Stimulated activated CD4-positive, alpha-beta T cell treated with anti-CD3 and anti-CD28 coated beads, Interleukin-2, amount 100 ng/mL, for 48 hours (primary cell): ENCODE results near the gene HOXB3.

Experiments
- DNase-seq, 2 donors: peaks; one replicate each; pipeline ENCODE4 v3.0.0-alpha.2; 2020

HOXB3 gene

DNA sequence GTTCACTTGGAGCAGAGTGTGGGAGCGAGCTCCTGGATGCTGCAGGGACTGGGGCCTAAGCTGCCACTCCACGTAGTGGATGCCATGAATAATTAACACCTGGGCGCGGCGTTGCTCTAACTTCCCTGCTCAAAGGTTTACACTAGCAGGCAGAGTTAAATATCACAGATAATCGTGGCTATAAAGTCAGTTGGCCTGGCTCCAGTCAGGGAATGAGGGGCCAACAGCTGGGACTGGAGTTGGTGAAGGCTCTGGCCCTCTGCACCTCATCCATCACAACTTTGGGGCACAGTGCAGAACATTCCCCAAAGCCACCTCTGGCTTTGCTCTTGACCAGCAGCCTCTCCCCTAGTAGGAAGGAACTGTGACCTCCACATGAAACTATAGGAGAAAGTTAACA lies 22.8 kb downstream of the HOXB3 start:
- DNase-seq, result no peak

DNA sequence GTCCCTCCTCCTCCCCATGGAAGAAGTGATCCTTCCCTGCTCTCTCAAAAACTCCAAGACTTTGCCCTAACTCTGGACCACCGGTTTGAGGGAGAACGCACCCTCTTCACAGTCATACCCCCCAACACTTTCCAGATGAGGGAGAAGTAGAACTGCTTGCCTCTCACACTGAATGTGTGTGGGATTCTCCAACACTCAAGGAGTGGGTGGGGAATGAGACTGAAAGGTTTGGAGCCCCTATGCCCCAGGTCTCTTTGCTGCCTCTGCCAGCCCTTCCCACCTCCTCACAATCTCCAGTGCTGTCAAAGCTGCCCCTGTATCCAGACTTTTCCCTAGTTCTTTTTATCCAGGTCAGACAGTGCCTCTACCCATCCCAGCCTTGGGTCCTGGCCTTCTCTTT lies 23.3 kb downstream of the HOXB3 start:
- no peak for DNase-seq

- DNase-seq, result no peak
Measured at GRCh38 chr17:48565925-48566710, 23.9 kb downstream of the HOXB3 start.

DNA sequence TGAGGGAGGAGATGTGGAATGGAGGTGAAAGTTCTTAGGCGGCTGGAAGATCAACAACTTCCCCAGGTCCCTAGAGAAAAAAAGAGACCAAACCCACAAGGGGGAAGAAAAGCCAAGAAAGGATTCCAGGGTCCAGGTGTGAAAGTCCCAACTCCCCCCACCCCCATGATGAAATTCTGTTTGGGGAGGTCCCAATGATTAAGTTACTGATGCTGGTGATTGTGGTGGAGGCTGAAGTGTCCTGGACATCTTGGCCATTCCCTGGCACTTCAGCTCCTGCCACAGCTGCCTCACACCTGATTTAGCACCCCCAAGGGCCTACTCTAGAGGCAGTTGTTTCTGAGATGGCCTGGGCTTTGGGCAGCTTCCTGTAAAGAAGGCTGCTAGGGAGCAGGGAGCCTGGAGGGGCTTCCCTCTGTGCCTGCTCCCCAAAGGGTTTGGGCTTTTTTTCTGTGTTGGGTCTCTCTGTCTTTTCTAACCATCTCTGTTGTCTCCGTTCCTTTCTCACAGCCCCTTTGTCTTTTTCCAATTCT lies 25.0 kb downstream of the HOXB3 start:
- DNase-seq, result no peak

DNA sequence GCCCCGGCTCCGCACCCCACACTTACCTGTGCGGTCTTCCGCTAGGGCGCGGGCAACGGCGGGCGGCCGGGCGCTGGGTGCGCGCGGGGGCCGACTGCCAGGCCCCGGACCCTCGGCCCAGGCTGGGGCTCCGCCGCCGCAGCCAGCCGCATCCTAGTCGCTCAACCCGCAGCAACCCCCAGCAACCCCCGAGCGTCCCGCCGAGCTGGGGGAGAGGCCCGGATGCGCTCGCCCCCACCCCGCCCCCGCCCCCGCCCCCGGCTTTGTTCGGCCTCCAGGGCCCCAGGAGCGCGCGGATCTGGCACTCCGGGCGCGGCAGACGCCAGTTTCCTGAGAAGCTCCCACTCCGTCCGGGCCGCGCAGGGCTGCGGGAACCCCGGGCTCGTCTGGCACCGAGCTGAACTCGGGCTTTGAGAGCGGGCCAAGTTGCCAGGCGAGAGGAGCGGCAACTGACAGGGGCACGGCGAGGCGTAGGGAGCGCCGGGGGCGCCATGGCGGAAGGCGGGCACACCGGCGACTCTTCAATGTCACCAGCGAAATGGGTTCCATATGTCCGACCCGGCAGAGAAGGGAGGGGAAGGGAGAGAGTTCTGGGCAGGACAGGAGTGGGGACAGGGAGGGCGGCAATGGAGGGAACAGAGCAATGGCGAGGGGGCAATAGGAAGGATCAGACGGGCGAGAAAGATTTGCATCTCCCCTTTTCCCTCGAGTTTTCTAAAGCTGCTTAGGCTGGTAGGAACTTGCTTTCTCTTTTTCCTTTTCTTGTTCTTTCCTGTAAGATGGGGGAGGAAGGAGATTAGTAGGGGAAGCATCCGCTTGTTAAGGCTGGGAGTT lies 25.6 kb downstream of the HOXB3 start:
- DNase-seq, result no peak

DNA sequence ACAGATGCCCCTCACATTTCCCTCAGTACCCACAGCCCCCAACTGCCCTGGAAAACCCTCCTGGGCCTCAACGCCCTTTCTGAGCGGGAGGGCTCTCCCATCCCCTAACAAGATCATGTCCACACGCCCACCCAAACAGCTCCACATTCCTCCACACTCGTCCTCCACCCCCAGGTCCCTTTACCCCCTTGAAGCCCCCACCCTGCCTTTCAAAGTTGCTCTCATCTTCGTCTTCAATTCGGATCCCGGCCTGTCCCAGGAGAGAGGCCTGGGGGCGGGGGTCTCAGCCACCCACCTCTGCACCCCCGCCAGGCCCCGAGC lies 26.2 kb downstream of the HOXB3 start:
- DNase-seq, result no peak

DNA sequence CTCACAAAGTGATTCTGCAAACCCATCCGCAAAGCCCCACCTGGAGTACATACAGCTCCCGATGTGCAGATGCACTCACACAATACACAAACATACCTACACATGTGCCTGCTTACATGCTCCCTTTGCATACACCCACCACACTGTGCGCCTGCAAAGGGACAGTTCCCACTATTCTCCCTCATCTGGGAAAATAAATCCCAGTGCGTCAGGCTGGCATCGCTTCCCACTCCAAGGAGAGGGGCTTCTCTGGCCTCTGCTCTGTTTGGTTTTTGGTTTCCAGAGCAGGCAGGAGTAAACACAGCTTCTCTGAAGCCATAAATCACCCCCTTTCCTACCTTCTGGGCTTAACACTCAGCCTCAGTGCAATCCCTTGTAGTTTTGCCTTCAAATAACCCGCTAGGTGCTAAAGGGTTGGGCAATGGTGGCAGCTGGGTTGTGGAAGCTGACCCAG lies 26.6 kb downstream of the HOXB3 start:
- DNase-seq, result no peak

DNA sequence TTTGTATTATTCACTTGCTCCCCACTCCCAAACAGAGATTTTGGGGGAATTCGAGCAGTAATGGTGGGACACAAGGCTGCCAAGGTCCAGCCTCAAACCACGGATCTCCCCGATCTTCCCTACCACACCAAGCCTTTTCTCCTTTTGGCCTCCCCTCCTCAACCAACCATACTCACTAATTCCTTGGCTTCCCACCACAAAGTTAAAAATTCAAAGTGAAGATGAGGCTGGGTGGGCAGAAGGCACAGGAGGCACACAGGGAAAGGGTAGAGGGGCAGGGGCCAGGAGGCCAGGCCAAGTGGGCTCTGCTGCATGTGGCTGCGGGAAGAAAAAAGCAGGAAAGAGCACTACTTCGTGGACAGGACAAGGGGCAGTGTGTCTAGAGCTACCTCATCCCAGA lies 27.1 kb downstream of the HOXB3 start:
- DNase-seq, result no peak

GRCh38 chr17:48561884-48562810 lies 27.9 kb downstream of the HOXB3 start:
- DNase-seq, result no peak

- DNase-seq, result no peak
Measured at GRCh38 chr17:48559840-48560817, 29.9 kb downstream of the HOXB3 start.

GRCh38 chr17:48559122-48559839 lies 30.8 kb downstream of the HOXB3 start:
- DNase-seq, result no peak

DNA sequence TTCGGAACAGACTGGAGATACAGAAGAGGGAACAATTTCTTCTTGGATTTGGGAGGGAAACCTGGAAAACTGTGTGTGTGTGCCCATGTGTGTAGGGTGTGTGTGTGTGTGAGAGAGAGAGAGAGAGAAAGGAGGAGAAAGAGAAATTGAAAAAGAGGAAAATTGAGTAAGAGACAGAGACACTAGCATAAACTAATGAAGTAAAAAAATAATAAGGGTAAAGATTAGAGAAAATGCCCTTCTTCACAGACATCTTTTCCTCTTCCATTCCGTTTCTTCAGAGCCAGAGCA lies 31.3 kb downstream of the HOXB3 start:
- no peak for DNase-seq

DNA sequence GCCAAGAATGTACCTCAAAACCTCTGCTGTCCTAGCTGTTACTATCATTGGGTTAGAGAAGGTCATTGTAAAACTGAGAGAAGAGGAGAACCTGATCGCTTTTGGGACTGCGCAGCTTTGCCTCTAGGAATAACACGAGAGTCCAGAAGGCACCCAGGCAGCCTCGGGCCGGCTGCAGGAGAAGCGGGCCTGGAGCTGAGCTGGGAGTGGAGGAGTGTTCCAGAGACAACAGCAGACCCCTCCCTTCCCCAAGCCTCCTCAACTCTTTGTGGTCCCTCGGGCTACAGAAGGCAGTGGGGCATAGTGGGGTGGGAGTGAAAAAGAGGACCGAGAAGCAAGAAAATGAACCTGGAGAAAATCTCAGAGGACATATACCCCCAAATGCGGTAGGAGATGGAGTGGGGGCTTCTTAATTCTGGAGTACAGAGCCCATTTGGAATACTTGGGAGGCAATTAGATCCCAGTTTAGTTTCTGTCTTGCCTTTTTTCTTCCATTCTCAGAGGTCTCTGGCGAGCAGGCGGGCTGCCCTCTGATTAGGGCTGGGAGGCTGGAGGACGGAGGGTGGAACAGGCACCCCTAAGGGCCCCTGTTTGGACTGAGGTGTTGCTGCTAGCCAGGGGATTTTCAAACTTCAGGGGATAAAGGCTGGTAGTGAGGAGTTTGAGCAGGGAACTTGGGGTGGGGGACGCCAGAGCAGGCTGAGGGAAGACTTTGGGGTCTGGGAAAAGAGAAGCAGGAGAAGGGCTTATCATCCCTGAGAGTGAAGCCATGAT lies 31.8 kb downstream of the HOXB3 start:
- no peak for DNase-seq

- no peak for DNase-seq
Measured at GRCh38 chr17:48556576-48557401, 33.3 kb downstream of the HOXB3 start.

- no peak for DNase-seq
Measured at GRCh38 chr17:48556229-48556575, 33.8 kb downstream of the HOXB3 start.

DNA sequence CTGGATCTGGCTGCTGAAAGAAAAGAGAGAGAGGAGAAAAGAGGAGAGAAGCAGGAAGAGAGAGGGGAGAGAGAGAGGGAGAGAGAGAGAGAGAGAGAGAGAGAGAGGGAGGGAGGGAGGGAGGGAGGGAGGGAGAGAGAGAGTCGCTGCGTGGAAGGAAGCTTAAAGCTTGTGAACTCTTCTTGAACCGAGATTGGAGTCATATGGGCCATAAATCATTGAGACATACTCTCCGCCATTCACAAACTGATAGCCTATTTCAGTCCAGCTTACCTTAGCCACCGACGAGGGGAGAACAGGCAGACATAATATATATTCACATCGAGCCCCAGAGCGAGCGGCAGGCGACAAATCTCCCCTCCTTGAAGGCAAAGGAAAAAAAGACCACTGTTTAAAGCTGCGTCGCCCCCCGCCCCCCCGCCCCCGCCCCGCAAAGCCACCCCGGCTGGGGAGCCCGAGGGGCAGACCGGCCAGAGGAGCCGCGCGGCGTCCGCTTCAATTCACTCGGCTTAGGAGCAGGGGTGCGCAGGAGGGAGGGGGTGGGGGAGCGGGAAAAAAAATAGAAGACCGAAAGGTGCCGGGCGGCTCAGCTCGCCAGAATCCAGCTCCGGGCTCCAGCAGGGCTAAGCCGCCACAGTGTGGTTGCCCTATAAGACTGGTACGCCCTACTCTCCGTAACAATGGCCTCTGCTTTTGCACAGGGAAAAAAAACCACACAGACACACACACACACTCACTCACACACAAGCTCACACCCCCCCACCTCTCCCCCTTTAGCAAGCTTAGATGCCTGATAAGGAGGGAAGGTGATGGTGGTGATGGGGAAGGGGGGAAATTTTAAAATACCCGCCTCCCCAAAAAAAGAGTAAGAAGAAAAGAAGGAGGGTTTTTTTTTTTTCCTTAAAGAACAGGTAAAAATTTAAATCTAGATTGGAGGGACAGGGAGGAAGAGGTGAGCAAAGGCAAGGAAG lies 34.5 kb downstream of the HOXB3 start:
- no peak for DNase-seq

DNA sequence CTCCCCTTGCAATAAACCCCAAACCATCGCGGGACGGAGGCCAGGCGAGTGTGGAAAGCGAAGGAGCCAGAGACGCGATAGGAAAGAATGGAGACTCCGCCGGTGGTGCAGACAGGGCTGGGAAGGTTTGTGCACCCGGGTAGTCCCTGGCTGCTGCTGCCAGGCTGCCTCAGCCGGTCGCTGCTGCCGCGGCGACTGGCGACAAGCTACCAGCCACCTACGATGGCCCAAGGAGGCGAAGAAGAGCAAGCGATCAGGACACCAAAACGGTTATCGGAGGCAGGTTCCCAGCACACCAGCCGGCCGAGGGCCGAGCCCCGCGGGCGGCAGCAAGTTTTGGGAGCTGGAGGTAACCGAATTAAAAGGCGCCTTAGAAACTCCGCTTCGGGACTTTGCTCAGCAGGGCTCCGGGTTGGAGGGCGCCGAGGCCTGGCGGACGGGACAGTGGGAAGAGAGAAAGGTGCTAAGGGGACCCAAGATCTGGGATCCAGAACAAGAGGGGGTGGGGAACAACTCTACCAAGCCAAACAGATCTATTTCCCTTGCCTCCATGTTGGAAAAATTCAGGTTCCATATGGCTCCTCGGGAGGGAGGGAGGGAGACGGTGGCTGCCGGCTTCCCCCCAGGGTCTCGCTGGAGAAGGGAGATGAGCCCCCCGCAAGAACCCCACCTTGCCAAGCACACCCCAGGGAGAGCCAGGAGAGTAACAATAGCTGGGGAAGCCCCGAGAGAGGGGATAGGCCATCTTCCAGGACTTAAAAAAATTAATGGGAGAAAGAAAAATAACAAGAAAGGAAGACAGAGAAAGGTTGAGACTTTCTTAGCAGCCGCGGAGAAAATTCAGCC lies 35.4 kb downstream of the HOXB3 start:
- DNase-seq, result no peak
